Astrocyte (in vitro differentiated cells and primary cell): ENCODE data around the gene PLCB4. TPM values are rescaled to one million over a fixed set of nuclear protein-coding genes. Genes with fewer than 3 reads are reported as not detected.

Source experiments
- DNase-seq: peaks from one replicate; pipeline ENCODE4 v3.0.0-alpha.2; 2010; ENCODE audit warnings: low read depth
- FAIRE-seq: peaks from 2 replicates; lab custom pipeline; 2011; peaks lifted over from hg19 to GRCh38; lab: Jason Lieb, UNC
- H2AFZ ChIP-seq: 2 replicates; pipeline ENCODE4 v1.6.0; 2012; ENCODE audit warnings: low read depth, low read length, inconsistent platforms
- H3K27ac ChIP-seq: 2 replicates; pipeline ENCODE4 v1.5.1; 2011; ENCODE audit warnings: low read depth, low read length, inconsistent platforms
- H3K27me3 ChIP-seq: 2 replicates; pipeline ENCODE4 v1.6.0; 2011; ENCODE audit warnings: low read length, inconsistent platforms; ENCODE audit not compliant: insufficient read depth
- H3K36me3 ChIP-seq: 2 replicates; pipeline ENCODE4 v1.5.1; 2011; ENCODE audit warnings: low read length, inconsistent platforms; ENCODE audit not compliant: insufficient read depth
- H3K4me1 ChIP-seq: 2 replicates; pipeline ENCODE4 v1.5.1; 2011; ENCODE audit warnings: low read length, inconsistent platforms; ENCODE audit not compliant: insufficient read depth
- H3K4me2 ChIP-seq: 2 replicates; pipeline ENCODE4 v1.6.0; 2012; ENCODE audit warnings: low read length, inconsistent platforms
- H3K4me3 ChIP-seq: 2 replicates; pipeline ENCODE4 v1.5.1; 2011; ENCODE audit warnings: low read depth, mild to moderate bottlenecking, low read length, inconsistent platforms; ENCODE audit not compliant: insufficient read depth
- H3K79me2 ChIP-seq: 2 replicates; pipeline ENCODE4 v1.6.0; 2012; ENCODE audit warnings: mild to moderate bottlenecking, low read length, inconsistent platforms; ENCODE audit not compliant: insufficient read depth
- H3K9ac ChIP-seq: 2 replicates; pipeline ENCODE4 v1.6.0; 2012; ENCODE audit warnings: mild to moderate bottlenecking, low read length, inconsistent platforms
- H3K9me3 ChIP-seq: 2 replicates; pipeline ENCODE4 v1.5.1; 2012; ENCODE audit warnings: low read depth, mild to moderate bottlenecking, low read length, inconsistent platforms; ENCODE audit not compliant: insufficient read depth
- H4K20me1 ChIP-seq: 2 replicates; pipeline ENCODE4 v1.6.0; 2012; ENCODE audit warnings: low read length, inconsistent platforms; ENCODE audit not compliant: insufficient read depth
- H3K27ac Mint-ChIP-seq: one replicate; pipeline ENCODE4 v1.8.0; 2021; ENCODE audit warnings: mild to moderate bottlenecking, mixed read lengths; ENCODE audit not compliant: unreplicated experiment
- H3K27me3 Mint-ChIP-seq: one replicate; pipeline ENCODE4 v1.8.0; 2021; ENCODE audit warnings: low read depth, mixed read lengths; ENCODE audit not compliant: unreplicated experiment
- H3K36me3 Mint-ChIP-seq: one replicate; pipeline ENCODE4 v1.8.0; 2021; ENCODE audit warnings: low read depth, mixed read lengths; ENCODE audit not compliant: unreplicated experiment
- H3K4me1 Mint-ChIP-seq: one replicate; pipeline ENCODE4 v1.8.0; 2021; ENCODE audit warnings: low read depth, mixed read lengths; ENCODE audit not compliant: unreplicated experiment
- H3K4me3 Mint-ChIP-seq: one replicate; pipeline ENCODE4 v1.8.0; 2021; ENCODE audit warnings: mild to moderate bottlenecking, moderate library complexity, mixed read lengths; ENCODE audit not compliant: unreplicated experiment
- H3K9me3 Mint-ChIP-seq: one replicate; pipeline ENCODE4 v1.8.0; 2021; ENCODE audit warnings: mild to moderate bottlenecking, mixed read lengths; ENCODE audit not compliant: unreplicated experiment
- CTCF ChIP-seq: IDR thresholded peaks from 2 replicates; pipeline ENCODE4 v1.5.1; 2011; ENCODE audit warnings: low read depth, mild to moderate bottlenecking, inconsistent platforms, low read length, moderate library complexity; ENCODE audit not compliant: insufficient read depth
- EZH2 ChIP-seq: IDR thresholded peaks from 2 replicates; pipeline ENCODE4 v1.6.1; 2012; ENCODE audit warnings: mild to moderate bottlenecking, low read length, inconsistent platforms; ENCODE audit not compliant: insufficient read depth
- total RNA-seq: library from RNA; stranded (reverse); gene quantifications from 2 replicates; pipeline ENCODE4 v1.2.1, GENCODE V29; 2021

PLCB4 gene
- total RNA-seq, 1 donor from 2014 or later = 58.2 TPM

- H3K4me2 ChIP-seq = no peak overlapping the region
- no peak overlapping the region for H3K4me3 ChIP-seq
- H3K27me3 Mint-ChIP-seq = no peaks in the 10 kb centered on the region
- H3K9me3 Mint-ChIP-seq = no peaks in the 10 kb centered on the region
- DNase-seq = peak; percentile 11
- no peaks in the 10 kb centered on the region for H3K9me3 ChIP-seq
- H3K79me2 ChIP-seq = no peaks in the 10 kb centered on the region
- H3K36me3 Mint-ChIP-seq = no peaks in the 10 kb centered on the region
- peak overlapping the region; percentile 56 for H3K27ac Mint-ChIP-seq
- H3K36me3 ChIP-seq = no peaks in the 10 kb centered on the region
- H3K27me3 ChIP-seq = no peaks in the 10 kb centered on the region
- TF ChIP-seq CTCF (no peak), EZH2 (no peak)
- H3K4me1 ChIP-seq = peaks cover 7% of the 10 kb centered on the region
- no peak overlapping the region for H3K9ac ChIP-seq
- no peak overlapping the region for H3K4me3 Mint-ChIP-seq
- H3K4me1 Mint-ChIP-seq = peaks cover 32% of the 10 kb centered on the region
- H4K20me1 ChIP-seq = no peaks in the 10 kb centered on the region
- no peak for FAIRE-seq
- no peak overlapping the region for H3K27ac ChIP-seq
- H2AFZ ChIP-seq = no peak overlapping the region
These were observed 47.2 kb upstream of the PLCB4 start for GRCh38 chr20:9021699-9022098.

GRCh38 chr20:9022376-9022775 is 46.5 kb upstream of the PLCB4 start:
- Histone ChIP-seq H4K20me1 (no peaks in the 10 kb centered on the region), H2AFZ (no peak overlapping the region), H3K4me3 (no peak overlapping the region), H3K27ac (no peak overlapping the region), H3K27me3 (no peaks in the 10 kb centered on the region), H3K79me2 (no peaks in the 10 kb centered on the region), H3K9me3 (no peaks in the 10 kb centered on the region), H3K4me1 (peaks cover 7% of the 10 kb centered on the region), H3K9ac (no peak overlapping the region), H3K36me3 (no peaks in the 10 kb centered on the region), H3K4me2 (no peak overlapping the region)
- TF ChIP-seq EZH2 = no peak
- no peak for TF ChIP-seq CTCF
- FAIRE-seq (no peak), DNase-seq (no peak)
- Mint-ChIP-seq H3K9me3 (no peaks in the 10 kb centered on the region), H3K4me3 (no peak overlapping the region), H3K36me3 (no peaks in the 10 kb centered on the region), H3K27ac (peak overlapping the region; percentile 56), H3K27me3 (no peaks in the 10 kb centered on the region), H3K4me1 (peaks cover 29% of the 10 kb centered on the region)

GRCh38 chr20:9024606-9025005 is 44.3 kb upstream of the PLCB4 start:
- Histone ChIP-seq H3K27ac (no peak overlapping the region), H4K20me1 (no peaks in the 10 kb centered on the region), H3K4me3 (no peak overlapping the region), H3K79me2 (no peaks in the 10 kb centered on the region), H3K27me3 (no peaks in the 10 kb centered on the region), H3K4me2 (no peak overlapping the region), H3K36me3 (no peaks in the 10 kb centered on the region), H2AFZ (no peak overlapping the region), H3K9ac (no peak overlapping the region), H3K4me1 (peaks cover 7% of the 10 kb centered on the region), H3K9me3 (no peaks in the 10 kb centered on the region)
- no peak overlapping the region for H3K4me3 Mint-ChIP-seq
- peak overlapping the region; percentile 77 for H3K27ac Mint-ChIP-seq
- no peak for FAIRE-seq
- peaks cover 32% of the 10 kb centered on the region for H3K4me1 Mint-ChIP-seq
- no peaks in the 10 kb centered on the region for H3K27me3 Mint-ChIP-seq
- H3K36me3 Mint-ChIP-seq = no peaks in the 10 kb centered on the region
- DNase-seq = no peak
- no peaks in the 10 kb centered on the region for H3K9me3 Mint-ChIP-seq
- TF ChIP-seq CTCF = no peak
- no peak for TF ChIP-seq EZH2
